MCF 10A (cell line): Measurements from ENCODE around the gene ZBTB21. TPM values are rescaled to one million over a fixed set of nuclear protein-coding genes. Genes with fewer than 3 reads are reported as not detected.

Experiments
- Bru-seq: library from RNA; stranded (reverse); fragments of 400-500 nt; gene quantifications from one replicate; lab custom pipeline; 2021; lab: Mats Ljungman, UMichigan
- BruChase-seq, 2 experiments: library from RNA; stranded (reverse); fragments of 400-500 nt; gene quantifications; one replicate each; lab custom pipeline; 2021; lab: Mats Ljungman, UMichigan
- BruUV-seq: library from RNA; stranded (reverse); fragments of 400-500 nt; replicated peaks from 2 replicates; lab custom pipeline; 2021; lab: Mats Ljungman, UMichigan
- CTCF ChIA-PET: fragments of 300-600 bp; sonication (Branson Sonifier 250); formaldehyde crosslinking; extraction: SDS; loops from one replicate; lab custom pipeline; 2021; ENCODE audit warnings: antibody characterized with exemption, inconsistent platforms; lab: Yijun Ruan, JAX
- POLR2A ChIA-PET: fragments of 300-600, 350-650 bp; sonication (Branson Sonifier 250); formaldehyde crosslinking; extraction: SDS; loops from one replicate; lab custom pipeline; 2020; ENCODE audit warnings: antibody characterized with exemption, inconsistent platforms; lab: Yijun Ruan, JAX
- DNase-seq: peaks from one replicate; pipeline ENCODE4 v3.0.0-alpha.2; 2018; ENCODE audit not compliant: unreplicated experiment
- H3K27ac Mint-ChIP-seq: one replicate; pipeline ENCODE4 v1.8.0; 2022; ENCODE audit warnings: mild to moderate bottlenecking, low read depth, mixed read lengths; ENCODE audit not compliant: unreplicated experiment
- H3K27me3 Mint-ChIP-seq: one replicate; pipeline ENCODE4 v1.8.0; 2022; ENCODE audit warnings: mixed read lengths; ENCODE audit not compliant: insufficient read depth, unreplicated experiment
- H3K36me3 Mint-ChIP-seq: one replicate; pipeline ENCODE4 v1.8.0; 2022; ENCODE audit warnings: mild to moderate bottlenecking, moderate library complexity, mixed read lengths; ENCODE audit not compliant: insufficient read depth, unreplicated experiment
- H3K4me1 Mint-ChIP-seq: one replicate; pipeline ENCODE4 v1.8.0; 2022; ENCODE audit warnings: mixed read lengths; ENCODE audit not compliant: insufficient read depth, unreplicated experiment
- H3K4me3 Mint-ChIP-seq: one replicate; pipeline ENCODE4 v1.8.0; 2022; ENCODE audit warnings: mild to moderate bottlenecking, moderate library complexity, mixed read lengths; ENCODE audit not compliant: unreplicated experiment
- H3K9me3 Mint-ChIP-seq: one replicate; pipeline ENCODE4 v1.8.0; 2022; ENCODE audit warnings: mixed read lengths; ENCODE audit not compliant: unreplicated experiment
- intact Hi-C: fragments of 100-400 bp; cut with micrococcal nuclease; formaldehyde crosslinking; loops from 2 replicates; pipeline ENCODE4 v1.14.1; 2022
- long read RNA-seq: library from polyadenylated mRNA; stranded (forward); transcript quantifications from one replicate; pipeline ENCODE4 v2.0.0, GENCODE V29; 2022
- total RNA-seq: library from RNA; stranded (reverse); gene quantifications from 2 replicates; pipeline ENCODE4 v1.2.3, GENCODE V29; 2022
- TF ChIP-seq, protein P1 (sequence below): fragments of 200-600 bp; IDR thresholded peaks from one replicate; pipeline ENCODE4 v1.8.0; 2022; ENCODE audit warnings: antibody characterized with exemption, mild to moderate bottlenecking; ENCODE audit not compliant: unreplicated experiment

ZBTB21 gene
- total RNA-seq (21.5 and 27.3 TPM in 2 replicates), Bru-seq, nascent RNA (percentile 87 among the genes with signal in this experiment), BruChase-seq, experiment 1, labeled RNA remaining after a 6-hour chase (percentile 81 among the genes with signal in this experiment), BruChase-seq, experiment 2, labeled RNA remaining after a 2-hour chase (percentile 95 among the genes with signal in this experiment)
- long read RNA-seq, full-length matches to known transcripts: 20 of 32 reads
- long read RNA-seq, partial matches to known transcripts: 2 of 32 reads
- long read RNA-seq, other reads (novel, unspliced or antisense): 10 of 32 reads

DNA sequence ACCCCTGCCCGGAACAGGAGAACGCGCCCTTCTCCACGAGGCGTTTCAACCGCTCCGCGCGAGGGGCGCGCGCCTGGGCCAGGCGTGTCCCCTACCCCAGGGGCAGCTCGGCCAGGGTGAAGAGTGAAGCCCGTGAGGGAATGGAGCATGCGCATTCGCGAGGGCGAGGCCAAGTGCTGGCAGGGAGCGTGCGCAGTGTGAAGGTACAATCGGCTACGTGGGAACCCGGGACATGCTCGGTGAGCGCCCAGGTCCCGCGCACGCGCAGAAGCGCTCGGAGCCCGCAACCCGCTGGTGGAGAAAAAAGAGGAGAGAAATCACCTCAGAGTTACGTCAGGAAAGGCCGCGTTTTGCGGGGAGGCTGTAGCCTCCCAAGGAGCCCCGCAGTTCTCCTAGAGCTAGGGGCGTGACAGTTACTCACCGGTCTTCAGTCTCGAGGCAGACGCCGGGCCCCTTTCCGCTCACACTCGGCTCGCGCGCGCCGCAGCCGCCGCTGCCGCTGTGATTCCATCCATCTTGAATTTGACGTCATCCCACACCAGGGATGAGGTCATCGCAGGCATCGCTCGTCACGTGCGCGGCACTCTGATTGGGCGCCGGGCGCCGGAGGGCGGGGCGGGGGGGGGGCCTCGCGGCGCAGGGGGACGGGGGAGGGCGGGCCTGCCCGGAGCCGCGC is at the start of gene ZBTB21:
Gene ZBTB21 (minus strand): TSS at position 530 of the 676 bp plus-strand sequence. CDS start 16,265 bp downstream, outside the sequence.
- Mint-ChIP-seq H3K36me3 (no peaks in the 10 kb centered on the region), H3K4me1 (peaks cover 18% of the 10 kb centered on the region), H3K27ac (peak within 1 kb of the TSS; percentile 95), H3K4me3 (peak within 1 kb of the TSS; percentile 78), H3K27me3 (no peaks in the 10 kb centered on the region), H3K9me3 (peaks cover 6% of the 10 kb centered on the region)
- intact Hi-C loops: loop anchor here (2.0 to 5.0 kb wide), 3 partner anchors 51 to 133 kb away; partner anchors contain the start of gene PRDM15
- CTCF ChIA-PET: interaction anchor here (0.8 to 6.4 kb wide), 2 partner anchors 98 to 247 kb away, joined by 4 to 24 read pairs; no protein-coding TSS in a partner anchor
- TF ChIP-seq, protein P1, sequence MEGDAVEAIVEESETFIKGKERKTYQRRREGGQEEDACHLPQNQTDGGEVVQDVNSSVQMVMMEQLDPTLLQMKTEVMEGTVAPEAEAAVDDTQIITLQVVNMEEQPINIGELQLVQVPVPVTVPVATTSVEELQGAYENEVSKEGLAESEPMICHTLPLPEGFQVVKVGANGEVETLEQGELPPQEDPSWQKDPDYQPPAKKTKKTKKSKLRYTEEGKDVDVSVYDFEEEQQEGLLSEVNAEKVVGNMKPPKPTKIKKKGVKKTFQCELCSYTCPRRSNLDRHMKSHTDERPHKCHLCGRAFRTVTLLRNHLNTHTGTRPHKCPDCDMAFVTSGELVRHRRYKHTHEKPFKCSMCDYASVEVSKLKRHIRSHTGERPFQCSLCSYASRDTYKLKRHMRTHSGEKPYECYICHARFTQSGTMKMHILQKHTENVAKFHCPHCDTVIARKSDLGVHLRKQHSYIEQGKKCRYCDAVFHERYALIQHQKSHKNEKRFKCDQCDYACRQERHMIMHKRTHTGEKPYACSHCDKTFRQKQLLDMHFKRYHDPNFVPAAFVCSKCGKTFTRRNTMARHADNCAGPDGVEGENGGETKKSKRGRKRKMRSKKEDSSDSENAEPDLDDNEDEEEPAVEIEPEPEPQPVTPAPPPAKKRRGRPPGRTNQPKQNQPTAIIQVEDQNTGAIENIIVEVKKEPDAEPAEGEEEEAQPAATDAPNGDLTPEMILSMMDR: no peak
- no TSS peak for BruUV-seq
- POLR2A ChIA-PET: interaction anchor here (0.6 to 1.9 kb wide), 15 partner anchors 9 to 618 kb away, joined by 3 to 10 read pairs (median 3); partner anchors contain the start of gene PRDM15
- peak; percentile 98 for DNase-seq

DNA sequence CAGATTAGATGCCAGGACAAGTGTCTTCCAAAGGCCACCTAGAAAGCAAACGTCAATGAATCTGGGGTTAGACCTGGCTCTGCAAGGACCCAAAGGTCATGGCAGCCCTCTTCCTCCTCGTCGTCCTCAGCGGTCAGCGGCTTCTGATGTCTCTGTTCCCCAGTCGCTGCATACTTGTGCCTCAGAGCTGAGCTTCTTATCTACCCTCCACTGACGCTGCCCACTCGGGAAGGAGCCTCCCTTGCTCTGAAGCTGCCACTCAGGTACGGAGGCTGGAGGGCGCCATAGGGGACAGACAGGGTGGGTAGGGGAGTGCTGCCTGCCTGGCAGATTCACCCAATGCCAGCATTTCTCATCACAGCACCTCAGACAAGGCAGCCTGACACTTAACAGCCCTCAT is 49.6 kb upstream of the ZBTB21 start:
- Mint-ChIP-seq H3K36me3 (no peaks in the 10 kb centered on the region), H3K27ac (no peak overlapping the region), H3K9me3 (no peaks in the 10 kb centered on the region), H3K4me3 (no peak overlapping the region), H3K27me3 (peaks cover 35% of the 10 kb centered on the region), H3K4me1 (peaks cover 10% of the 10 kb centered on the region)
- DNase-seq: no peak
- BruUV-seq: no TSS peak
- intact Hi-C loops: no loop called here
- POLR2A ChIA-PET: no interaction called here
- TF ChIP-seq, protein P1: no peak
- CTCF ChIA-PET: interaction anchor here (0.6 kb wide), 2 partner anchors 48 to 504 kb away, joined by 3 read pairs; no protein-coding TSS in a partner anchor

DNA sequence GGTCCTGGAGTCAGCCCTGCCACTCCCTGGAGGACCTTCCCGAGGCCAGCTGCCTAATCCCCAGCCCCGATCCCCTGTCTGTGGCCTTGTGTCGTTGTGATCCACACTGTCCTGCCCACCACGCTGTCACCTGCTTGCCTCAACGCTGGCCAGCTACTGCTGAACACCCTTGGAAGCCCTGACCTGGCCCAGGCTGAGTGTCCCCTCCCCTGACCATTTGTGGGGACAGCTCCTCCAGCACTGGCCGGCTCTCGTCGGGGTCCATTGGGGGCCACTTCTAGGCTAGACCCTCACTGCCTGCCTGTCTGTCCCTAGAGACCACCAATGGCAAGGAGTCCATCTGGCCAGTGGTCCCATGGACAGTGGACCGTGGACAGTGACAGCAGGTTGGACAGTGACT is 49.0 kb upstream of the ZBTB21 start:
- POLR2A ChIA-PET: no interaction called here
- H3K9me3 Mint-ChIP-seq: no peaks in the 10 kb centered on the region
- no peak overlapping the region for H3K4me3 Mint-ChIP-seq
- H3K36me3 Mint-ChIP-seq: no peaks in the 10 kb centered on the region
- TF ChIP-seq, protein P1: no peak
- no peak for DNase-seq
- H3K4me1 Mint-ChIP-seq: peaks cover 4% of the 10 kb centered on the region
- CTCF ChIA-PET: interaction anchor here (0.6 kb wide), 1 partner anchor 503 kb away, joined by 3 read pairs; no protein-coding TSS in a partner anchor
- peaks cover 36% of the 10 kb centered on the region for H3K27me3 Mint-ChIP-seq
- H3K27ac Mint-ChIP-seq: no peak overlapping the region
- intact Hi-C loops: no loop called here
- no TSS peak for BruUV-seq

DNA sequence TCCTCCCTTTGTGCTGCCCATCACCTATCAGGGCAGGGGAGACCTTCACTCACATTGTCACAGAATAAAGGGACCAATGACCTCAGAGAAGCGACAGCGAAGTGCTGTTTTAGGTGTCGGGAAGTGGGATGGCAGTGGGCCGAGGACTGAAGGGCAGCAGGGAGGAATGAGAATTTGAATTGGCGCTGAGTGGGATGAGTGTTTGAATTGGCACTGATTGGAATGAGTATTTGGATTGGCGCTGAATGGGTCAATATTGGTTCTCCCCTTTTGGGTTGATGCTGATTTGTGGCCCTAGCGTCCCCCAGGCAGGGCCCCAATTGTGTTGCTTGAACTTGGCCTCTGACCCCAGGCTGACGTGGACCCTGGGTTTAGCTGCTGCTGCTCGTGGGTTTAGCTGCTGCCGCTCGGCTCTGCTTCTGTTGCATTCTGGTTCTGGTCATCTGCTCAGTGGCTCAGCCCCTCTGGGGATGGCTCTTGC is 48.5 kb upstream of the ZBTB21 start:
- ChIA-PET POLR2A (no interaction called here), CTCF (no interaction called here)

More for the DNA sequence above, 48.5 kb upstream of the ZBTB21 start:
- Mint-ChIP-seq H3K4me3 (no peak overlapping the region), H3K9me3 (no peaks in the 10 kb centered on the region), H3K4me1 (no peaks in the 10 kb centered on the region), H3K27ac (no peak overlapping the region), H3K36me3 (no peaks in the 10 kb centered on the region), H3K27me3 (peaks cover 40% of the 10 kb centered on the region)
- intact Hi-C loops: no loop called here
- TF ChIP-seq, protein P1: no peak
- DNase-seq: no peak
- no TSS peak for BruUV-seq
